A204.1 (cell line): ENCODE measurements around the gene PCSK5.
"Not testable (repeated sequence)": the region's sequence is repeated elsewhere in the genome, so short reads cannot be mapped to it uniquely, and the experiment has no call there.

Experiments used
- FAIRE-seq: peaks from 2 replicates; lab custom pipeline; 2012; peaks lifted over from hg19 to GRCh38; lab: Jason Lieb, UNC

PCSK5 gene

GRCh38 chr9:76018235-76018634 lies 127.8 kb downstream of the PCSK5 start:
- FAIRE-seq = no peak

GRCh38 chr9:76018761-76019160 lies 128.3 kb downstream of the PCSK5 start:
- FAIRE-seq = no peak

GRCh38 chr9:76020652-76021051 lies 130.2 kb downstream of the PCSK5 start:
- FAIRE-seq = no peak

DNA sequence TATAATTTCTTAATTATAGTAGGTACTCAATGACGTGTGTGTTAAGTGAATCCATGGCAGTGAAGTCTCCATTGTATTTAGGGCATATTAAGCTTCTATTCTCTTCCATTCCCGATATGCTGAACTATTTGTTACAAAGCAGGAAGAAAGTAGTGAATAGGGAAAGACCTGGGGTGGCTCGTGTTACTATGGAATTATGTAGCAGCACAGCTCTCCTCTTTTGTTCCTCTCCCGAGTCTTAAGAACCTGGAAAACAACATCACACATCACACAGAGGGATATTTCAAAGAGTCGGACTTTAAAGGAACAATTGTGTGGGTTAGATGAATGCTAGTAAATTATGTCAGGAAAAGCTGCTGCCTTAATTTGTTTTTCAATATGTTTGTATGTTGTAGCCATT lies 131.8 kb downstream of the PCSK5 start:
- no peak for FAIRE-seq

- FAIRE-seq = no peak
These were observed 133.3 kb downstream of the PCSK5 start for GRCh38 chr9:76023715-76024195.

DNA sequence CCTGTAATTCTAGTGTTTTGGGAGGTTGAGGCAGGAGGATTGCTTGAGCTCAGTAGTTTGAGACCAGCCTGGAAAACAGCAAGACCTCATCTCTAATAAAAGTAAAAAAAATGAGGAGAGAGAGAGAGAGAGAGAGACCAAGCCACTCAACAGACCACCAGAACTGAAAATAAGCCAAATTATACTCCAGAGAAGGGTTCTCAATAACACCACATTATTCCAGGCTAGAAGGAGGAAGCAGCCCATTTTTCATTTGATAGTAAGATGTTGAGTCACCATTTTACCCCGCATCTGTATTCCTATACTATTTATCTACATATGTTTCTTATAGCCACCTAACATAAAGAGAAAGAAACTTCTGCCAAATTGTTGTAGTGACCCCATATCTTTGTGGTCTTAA lies 134.8 kb downstream of the PCSK5 start:
- FAIRE-seq = no peak

DNA sequence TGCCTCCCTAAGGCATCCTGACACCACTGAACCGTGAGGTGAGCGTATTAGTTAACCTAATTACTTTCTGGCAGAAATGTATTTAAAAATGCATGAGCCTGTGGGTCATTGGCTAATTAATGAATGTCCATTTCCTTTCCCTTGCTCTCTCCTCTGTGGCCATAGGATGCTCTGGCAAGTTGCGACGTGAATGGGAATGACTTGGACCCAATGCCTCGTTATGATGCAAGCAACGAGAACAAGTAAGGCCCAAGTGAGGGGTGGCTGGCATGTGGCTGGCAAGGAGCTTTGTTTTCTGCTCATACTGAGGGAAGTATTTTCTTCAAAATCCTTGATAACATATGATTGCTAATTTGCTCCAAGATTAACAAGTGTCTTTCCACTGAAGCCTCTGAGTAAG lies 136.3 kb downstream of the PCSK5 start:
- no peak for FAIRE-seq

- FAIRE-seq = no peak
These were observed 136.9 kb downstream of the PCSK5 start for GRCh38 chr9:76027416-76027815.

- FAIRE-seq = no peak
These were observed 137.4 kb downstream of the PCSK5 start for GRCh38 chr9:76027861-76028260.

- no peak for FAIRE-seq
These were observed 141.7 kb downstream of the PCSK5 start for GRCh38 chr9:76032038-76032796.

GRCh38 chr9:76032797-76033373 lies 142.4 kb downstream of the PCSK5 start:
- FAIRE-seq = no peak

GRCh38 chr9:76034049-76034448 lies 143.6 kb downstream of the PCSK5 start:
- no peak for FAIRE-seq

- no peak for FAIRE-seq
These were observed 146.3 kb downstream of the PCSK5 start for GRCh38 chr9:76036762-76037161.

DNA sequence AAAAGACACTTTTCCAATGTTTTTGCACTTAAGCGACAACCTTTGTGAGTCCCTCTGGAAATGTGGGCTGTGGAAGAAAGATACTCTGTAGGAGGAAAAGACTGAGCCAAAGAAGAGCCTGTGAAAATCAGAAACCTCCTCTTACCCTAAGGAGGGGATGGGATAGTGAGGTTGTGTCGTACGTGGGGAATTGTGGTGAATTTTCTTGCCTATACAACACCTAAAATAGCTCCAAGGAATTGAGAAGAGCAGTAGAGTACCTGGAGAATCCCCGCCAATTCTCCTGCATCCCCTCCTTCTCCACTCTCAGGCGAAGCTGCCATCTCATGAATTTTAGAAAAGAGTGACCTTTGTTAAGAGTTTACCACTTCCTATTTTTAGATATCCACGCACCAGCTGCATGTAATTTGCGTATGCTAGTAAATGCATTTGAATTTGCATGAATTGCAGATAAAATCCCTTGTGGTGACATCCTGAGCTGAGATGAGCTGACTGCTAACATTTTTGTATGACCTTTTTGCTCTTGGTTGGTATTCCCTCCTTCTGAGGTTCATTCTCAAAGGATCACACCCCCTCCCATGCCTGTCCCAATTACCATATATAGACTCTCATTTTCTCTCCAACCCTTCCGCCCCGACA lies 147.2 kb downstream of the PCSK5 start:
- FAIRE-seq = no peak

DNA sequence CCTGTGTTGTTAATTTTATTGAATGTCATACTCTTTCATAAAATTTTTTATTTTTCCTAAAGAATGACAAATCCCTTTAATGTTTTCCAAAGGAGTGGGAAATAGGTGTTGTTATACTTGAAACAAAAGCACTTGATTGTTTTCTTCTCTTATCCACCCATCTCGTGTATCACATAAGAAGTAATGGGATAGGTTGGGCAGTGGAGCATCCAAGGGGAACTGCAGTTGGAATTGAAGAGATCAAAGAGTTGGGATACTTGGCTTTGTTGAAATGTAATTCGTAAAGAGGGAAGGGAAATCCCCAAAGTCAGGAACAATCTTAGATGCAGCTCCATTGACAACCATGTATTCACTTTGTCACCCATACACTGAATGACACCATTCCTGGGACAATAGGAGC lies 148.0 kb downstream of the PCSK5 start:
- FAIRE-seq = no peak

DNA sequence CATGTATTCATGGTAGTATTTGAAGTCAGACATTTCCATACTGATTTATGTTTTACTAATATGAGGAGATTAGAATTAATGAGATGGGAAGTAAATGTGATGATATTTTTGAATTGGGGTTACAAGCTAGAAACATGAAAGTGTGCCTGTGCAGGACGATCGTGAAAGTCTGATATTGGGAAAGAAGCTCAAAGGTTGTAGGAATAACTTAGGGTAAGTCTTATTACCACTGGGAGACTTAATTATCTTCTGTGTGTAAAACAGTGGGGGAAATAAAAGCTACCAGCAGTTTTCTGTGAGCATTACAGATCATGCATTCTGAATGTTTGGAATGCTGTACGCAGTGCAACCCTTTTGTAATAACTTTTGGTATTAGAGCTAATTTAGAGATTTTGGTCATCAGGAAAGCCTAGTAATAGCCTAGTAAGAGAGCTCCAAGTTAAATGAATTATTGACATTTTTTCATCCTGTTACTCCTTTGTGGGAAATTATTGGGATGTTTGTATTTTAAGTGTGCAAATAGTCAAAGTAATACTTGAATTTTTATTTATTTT lies 153.9 kb downstream of the PCSK5 start:
- FAIRE-seq = no peak

GRCh38 chr9:76045221-76045620 lies 154.7 kb downstream of the PCSK5 start:
- FAIRE-seq = no peak

- no peak for FAIRE-seq
These were observed 158.9 kb downstream of the PCSK5 start for GRCh38 chr9:76049341-76049740.

DNA sequence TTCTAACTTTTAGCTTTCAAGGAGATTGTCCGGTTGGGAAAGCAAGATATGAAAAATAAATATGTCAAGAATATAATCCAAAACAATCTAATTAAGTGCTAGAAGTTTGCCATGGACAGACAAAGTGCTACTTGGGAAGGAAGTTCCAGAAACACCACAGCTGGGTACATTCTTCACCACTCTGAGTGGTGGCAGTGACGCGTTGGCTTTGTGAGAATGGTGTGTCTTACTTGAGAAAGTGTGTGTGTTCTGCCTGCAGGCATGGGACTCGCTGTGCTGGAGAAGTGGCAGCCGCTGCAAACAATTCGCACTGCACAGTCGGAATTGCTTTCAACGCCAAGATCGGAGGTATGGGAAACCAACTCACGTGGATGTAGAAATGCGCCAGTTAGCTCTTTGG lies 177.2 kb downstream of the PCSK5 start:
- no peak for FAIRE-seq

GRCh38 chr9:76077537-76077936 lies 187.1 kb downstream of the PCSK5 start:
- FAIRE-seq = no peak

GRCh38 chr9:76081281-76081680 lies 190.8 kb downstream of the PCSK5 start:
- not testable (repeated sequence) for FAIRE-seq

DNA sequence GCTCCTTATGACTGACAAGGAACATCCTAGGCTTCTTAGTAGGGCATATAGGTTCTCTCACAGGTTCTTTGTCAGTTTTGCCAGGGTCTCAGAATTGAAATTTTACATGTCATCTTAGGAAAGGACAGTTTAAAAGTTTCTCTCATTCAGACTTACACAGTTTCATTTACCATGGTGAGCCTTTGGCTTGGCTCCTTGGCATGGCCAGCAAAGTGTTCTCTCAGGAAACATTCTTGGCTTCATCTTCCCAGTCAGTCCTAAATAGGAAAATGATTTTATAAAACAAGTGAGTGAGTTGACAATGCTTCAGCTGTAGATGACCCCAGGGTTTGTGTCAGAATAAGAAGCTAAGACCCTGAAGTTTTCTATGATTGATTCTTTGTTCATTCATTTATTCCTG lies 191.6 kb downstream of the PCSK5 start:
- no peak for FAIRE-seq

DNA sequence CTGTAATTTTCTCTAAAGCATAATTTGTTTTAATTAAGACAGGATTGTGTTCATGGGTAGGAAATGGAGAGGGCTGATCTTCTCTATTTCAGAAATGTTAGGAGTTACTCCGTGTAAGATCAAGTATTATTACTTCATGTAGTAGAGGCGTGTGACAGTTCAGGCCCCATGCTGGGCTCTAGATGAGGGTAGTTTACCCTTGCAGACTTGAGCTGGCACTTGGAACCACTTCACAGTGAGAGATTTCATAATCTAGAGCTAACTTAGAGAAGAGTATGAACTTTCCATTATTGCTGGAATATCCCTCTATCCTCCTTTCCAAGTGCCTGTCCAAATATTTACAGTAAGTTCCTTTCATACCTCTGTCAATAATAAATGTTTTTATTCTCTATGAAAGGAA lies 195.1 kb downstream of the PCSK5 start:
- FAIRE-seq = no peak
